ENCODE data around the gene ACAT1. TPM values are rescaled to one million over a fixed set of nuclear protein-coding genes. Genes with fewer than 3 reads are reported as not detected.

Gene ACAT1
- total RNA-seq, 4 donors from 2014 or later: 79.5 to 190 (median 117) TPM

- no peak for DNase-seq (ENCODE audit: low spot score in 2 of 2)
- no peak overlapping the region for H3K4me3 ChIP-seq (ENCODE audit: low read depth, poor library complexity, severe bottlenecking)
- 87 to 91% methylated on average over 3 of the region's 3 CpGs for WGBS, 2 donors
- TF ChIP-seq CTCF (IDR thresholded peaks at IDR 0.05) (no peak), POLR2A (IDR thresholded peaks at IDR 0.05) (no peak)
- intact Hi-C loops (cut with DNase I; ENCODE audit: low total_unique reads): no loop called here
These were observed 75.5 kb downstream of the ACAT1 start for GRCh38 chr11:108196901-108197300.

Other genes with a start within 250 kb of the ACAT1 start
- gene RAB39A, start 193.1 kb upstream of the ACAT1 start, total RNA-seq: under 1 TPM in 1 of 4 donors, not detected in 3; 0.19 TPM
- 10 to 100 TPM; 24.2 to 30.1 (median 29.4) TPM for gene CUL5, start 112.7 kb upstream of the ACAT1 start, total RNA-seq
- 10 to 100 TPM; 11.9 to 27.6 (median 14.6) TPM for gene NPAT, start 101.1 kb downstream of the ACAT1 start, total RNA-seq
- 10 to 100 TPM; 18.4 to 44.9 (median 33.3) TPM for gene ATM, start 101.5 kb downstream of the ACAT1 start, total RNA-seq